Measurements from ENCODE around the gene ART1. TPM values are rescaled to one million over a fixed set of nuclear protein-coding genes. Genes with fewer than 3 reads are reported as not detected.
"Not testable (repeated sequence)": the region's sequence is repeated elsewhere in the genome, so short reads cannot be mapped to it uniquely, and the experiment has no call there.

The ART1 gene
- total RNA-seq, 1 experiment from 2014 or later, result not detected

GRCh38 chr11:3655547-3655946 lies 10.6 kb downstream of the ART1 start:
- TF ChIP-seq ESRRA (CRISPR knock-in tag; IDR thresholded peaks at IDR 0.05; ENCODE audit: borderline replicate concordance) (no peak), USF1 (CRISPR knock-in tag; IDR thresholded peaks at IDR 0.05) (peak; percentile 79), NFYB (CRISPR knock-in tag; conservative IDR thresholded peaks at IDR 0.05; ENCODE audit: low read depth) (0 out of 2 replicates have a peak, but pooled peaks have one; percentile 41), JUN (CRISPR knock-in tag; IDR thresholded peaks at IDR 0.05) (no peak), ZNF232 (CRISPR knock-in tag; IDR thresholded peaks at IDR 0.05) (no peak), SMAD3 (CRISPR knock-in tag; IDR thresholded peaks at IDR 0.05; ENCODE audit: borderline replicate concordance) (no peak), MLX (CRISPR knock-in tag; IDR thresholded peaks at IDR 0.05) (no peak), USF2 (CRISPR knock-in tag; IDR thresholded peaks at IDR 0.05) (peak; percentile 85)
- H3K4me3 Mint-ChIP-seq, result no peak overlapping the region
- DNase-seq (ENCODE audit: low spot score) (no peak), ATAC-seq (peak; percentile 69)
- H3K9me3 Mint-ChIP-seq, result peaks cover 10% of the 10 kb centered on the region; the same call in 1 of the 2 replicates
- no peaks in the 10 kb centered on the region for H3K4me1 Mint-ChIP-seq
- H3K27me3 Mint-ChIP-seq (ENCODE audit: low read depth), result peaks cover 5% of the 10 kb centered on the region; the same call in 1 of the 2 replicates
- ChIA-PET POLR2A (no interaction called here), CTCF (interaction anchor here (0.7 kb wide), 1 partner anchor 175 kb away, joined by 3 read pairs; no protein-coding TSS in a partner anchor)
- H3K36me3 Mint-ChIP-seq, result no peaks in the 10 kb centered on the region
- H3K27ac Mint-ChIP-seq, result no peak overlapping the region

- H3K4me1 Mint-ChIP-seq; H3K27me3 Mint-ChIP-seq (ENCODE audit: low read depth); H3K27ac Mint-ChIP-seq; H3K4me3 Mint-ChIP-seq; CTCF ChIA-PET; POLR2A ChIA-PET; ATAC-seq; DNase-seq (ENCODE audit: low spot score); H3K36me3 Mint-ChIP-seq: not testable (repeated sequence)
- peaks cover 10% of the 10 kb centered on the region; the same call in 1 of the 2 replicates for H3K9me3 Mint-ChIP-seq
- TF ChIP-seq ZNF121 (CRISPR knock-in tag; IDR thresholded peaks at IDR 0.05), result peak; percentile 73; the same call in 1 of the 2 replicates
Observed at GRCh38 chr11:3657331-3657730, 12.4 kb downstream of the ART1 start.

GRCh38 chr11:3658252-3658651 lies 13.3 kb downstream of the ART1 start:
- CTCF ChIA-PET, result no interaction called here
- ATAC-seq, result no peak
- Mint-ChIP-seq H3K9me3 (peaks cover 10% of the 10 kb centered on the region; the same call in 1 of the 2 replicates), H3K36me3 (no peaks in the 10 kb centered on the region), H3K27ac (no peak overlapping the region), H3K27me3 (ENCODE audit: low read depth) (no peaks in the 10 kb centered on the region), H3K4me1 (no peaks in the 10 kb centered on the region), H3K4me3 (no peak overlapping the region)
- DNase-seq (ENCODE audit: low spot score), result no peak
- POLR2A ChIA-PET, result no interaction called here
- TF ChIP-seq MXD4 (CRISPR knock-in tag; IDR thresholded peaks at IDR 0.05; ENCODE audit: borderline replicate concordance), result no peak
- TF ChIP-seq ZNF671 (CRISPR knock-in tag; IDR thresholded peaks at IDR 0.05), result no peak
- TF ChIP-seq USF2 (CRISPR knock-in tag; IDR thresholded peaks at IDR 0.05), result no peak
- no peak for TF ChIP-seq ZBTB21 (CRISPR knock-in tag; IDR thresholded peaks at IDR 0.05; ENCODE audit: borderline replicate concordance)
- TF ChIP-seq ATF2 (CRISPR knock-in tag; IDR thresholded peaks at IDR 0.05; ENCODE audit: borderline replicate concordance, low read depth), result no peak
- TF ChIP-seq FOXJ3 (CRISPR knock-in tag; IDR thresholded peaks at IDR 0.05; ENCODE audit: borderline replicate concordance), result no peak
- TF ChIP-seq ZNF416 (CRISPR knock-in tag; IDR thresholded peaks at IDR 0.05), result no peak
- no peak for TF ChIP-seq USF1 (CRISPR knock-in tag; IDR thresholded peaks at IDR 0.05)
- no peak for TF ChIP-seq ATF6 (CRISPR knock-in tag; IDR thresholded peaks at IDR 0.05)
- no peak for TF ChIP-seq CREM (CRISPR knock-in tag; IDR thresholded peaks at IDR 0.05)
- no peak for TF ChIP-seq CTCF (IDR thresholded peaks at IDR 0.05)
- TF ChIP-seq E2F4 (CRISPR knock-in tag; IDR thresholded peaks at IDR 0.05; ENCODE audit: borderline replicate concordance, low read depth), result no peak
- TF ChIP-seq HMGA2 (CRISPR knock-in tag; IDR thresholded peaks at IDR 0.05), result no peak
